SW 1271 (cell line): ENCODE measurements around the gene ZNRF1.
"Not testable (repeated sequence)": the region's sequence is repeated elsewhere in the genome, so short reads cannot be mapped to it uniquely, and the experiment has no call there.

Experiments
- DNase-seq, 2 experiments: peaks; one replicate each; lab custom pipeline; 2025; lab: John Stamatoyannopoulos, UW

Gene ZNRF1

GRCh38 chr16:75078886-75079285 lies 80.1 kb downstream of the ZNRF1 start:
- DNase-seq = no peak

DNA sequence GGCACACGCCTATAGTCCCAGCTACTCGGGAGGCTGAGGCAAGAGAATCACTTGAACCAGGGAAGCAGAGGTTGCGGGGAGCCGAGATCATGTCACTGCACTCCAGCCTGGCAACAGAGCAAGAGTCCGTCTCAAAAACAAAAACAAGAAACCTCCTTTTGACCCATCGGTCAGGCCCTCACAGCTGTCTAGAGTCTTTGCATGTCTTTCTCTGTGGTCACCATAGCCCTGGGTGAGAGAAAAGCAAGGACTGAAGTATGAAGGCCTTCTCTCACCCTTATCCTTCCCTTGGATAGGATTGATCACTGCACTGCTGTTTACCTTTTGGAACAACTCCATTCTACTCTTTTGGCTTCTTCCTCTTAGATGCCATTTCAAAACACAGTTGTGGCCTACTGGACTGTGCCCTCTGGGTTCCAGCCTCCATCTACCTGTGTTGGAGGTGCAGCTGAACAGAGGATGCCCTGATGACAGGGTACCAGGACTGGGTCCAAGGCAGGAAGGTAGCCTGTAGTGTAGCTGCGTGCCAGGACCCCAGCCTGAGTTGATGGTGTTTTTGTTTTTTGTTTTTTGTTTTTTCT lies 80.6 kb downstream of the ZNRF1 start:
- DNase-seq = no peak

GRCh38 chr16:75080205-75081029 lies 81.6 kb downstream of the ZNRF1 start:
- DNase-seq = no peak

DNA sequence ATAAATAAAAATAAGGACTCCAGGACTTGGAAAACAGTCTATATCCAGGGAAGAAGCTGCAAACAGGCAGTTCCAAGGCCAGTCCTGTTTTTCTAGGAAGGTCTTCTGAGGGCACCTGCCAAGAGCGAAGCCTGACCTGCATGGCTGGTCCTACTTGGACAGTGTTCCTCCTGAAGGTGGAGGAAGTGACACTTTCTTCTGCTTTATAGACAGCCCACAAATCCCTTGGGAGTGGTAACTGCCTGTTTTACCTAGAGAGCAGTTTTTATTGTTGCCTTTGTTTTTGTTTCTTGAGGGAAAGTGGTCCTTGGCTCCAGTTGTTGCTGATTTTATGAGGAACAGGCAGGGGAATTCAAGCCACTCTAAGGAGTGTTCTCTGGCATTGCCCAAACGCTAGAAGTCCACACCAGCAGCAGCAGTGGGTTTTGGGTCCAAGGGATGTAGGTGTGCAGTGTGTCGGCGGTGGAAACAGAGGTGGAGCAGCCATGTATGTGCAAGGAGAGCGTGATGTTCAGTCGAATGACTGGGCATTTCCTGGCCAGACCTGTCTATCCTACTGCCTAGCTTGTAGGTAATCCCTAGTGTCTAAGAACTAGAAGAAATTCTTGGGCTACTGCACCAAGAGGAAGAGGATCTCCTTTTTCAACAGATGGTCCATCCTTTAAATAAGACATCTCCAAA lies 82.5 kb downstream of the ZNRF1 start:
- DNase-seq = no peak

- DNase-seq = no peak
Observed at GRCh38 chr16:75083813-75084212, 85.0 kb downstream of the ZNRF1 start.

GRCh38 chr16:75085556-75085955 lies 86.7 kb downstream of the ZNRF1 start:
- no peak for DNase-seq

GRCh38 chr16:75086281-75086680 lies 87.5 kb downstream of the ZNRF1 start:
- DNase-seq = no peak

DNA sequence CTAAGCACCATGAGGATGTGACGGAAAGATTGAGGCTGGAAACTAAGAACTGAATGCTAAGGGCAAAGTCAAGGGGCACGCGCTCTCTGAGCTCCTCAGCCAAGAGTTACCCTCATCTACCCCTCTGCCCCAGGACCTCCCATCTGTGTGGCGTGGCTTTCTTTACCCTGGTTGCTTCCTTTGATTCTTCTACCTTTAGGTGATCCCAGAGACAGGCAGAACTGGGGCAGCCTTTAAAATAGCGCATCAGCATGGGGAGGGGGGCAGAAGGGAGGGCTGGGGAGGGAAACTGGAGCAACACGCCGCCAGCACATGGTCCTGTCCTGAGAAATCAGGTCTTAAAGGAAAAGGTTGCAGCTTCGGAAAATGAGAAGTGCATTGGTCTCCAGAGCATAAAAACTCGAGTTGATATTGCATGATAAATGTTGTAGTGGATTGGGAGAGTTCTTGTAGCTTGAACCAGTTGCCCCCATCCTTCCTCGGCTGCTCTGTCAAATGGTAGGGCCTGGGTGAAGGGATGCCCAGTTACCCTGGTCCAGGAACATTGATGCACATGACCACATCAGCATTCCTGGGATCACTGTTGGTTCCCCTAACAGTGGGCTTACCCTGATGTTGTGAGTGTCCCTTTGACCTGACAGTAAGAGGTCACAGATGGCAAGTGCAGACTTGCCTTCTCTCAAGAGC lies 88.0 kb downstream of the ZNRF1 start:
- DNase-seq = no peak

DNA sequence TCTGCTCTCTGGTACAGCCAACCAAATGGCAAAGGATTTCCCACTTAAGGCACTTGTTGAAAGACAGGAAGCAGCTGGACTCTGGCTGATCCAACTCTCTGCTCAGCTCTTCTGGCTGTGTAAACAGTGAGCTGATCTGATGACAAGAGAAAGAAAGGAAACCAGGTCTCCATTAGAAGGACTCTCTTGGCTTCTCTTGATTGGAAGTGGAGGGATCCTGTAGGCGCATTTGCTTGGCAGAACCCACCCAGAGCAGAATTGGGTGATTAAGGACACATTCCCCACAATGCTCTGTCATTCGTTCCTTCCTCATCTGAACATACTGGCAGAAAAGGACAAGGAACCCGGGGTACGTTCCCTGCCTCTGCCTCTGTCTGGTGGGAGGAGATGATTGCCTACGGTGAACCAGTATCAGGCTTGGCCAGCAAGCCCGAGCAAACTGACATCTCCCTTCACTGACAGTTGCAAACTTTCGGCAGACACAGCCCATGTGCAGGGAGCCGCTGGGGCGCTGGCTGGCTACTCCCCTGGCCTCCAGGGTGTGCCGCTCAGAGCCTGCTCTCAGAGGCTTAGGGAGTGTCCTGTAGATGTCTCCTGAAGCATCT lies 88.7 kb downstream of the ZNRF1 start:
- DNase-seq = no peak

- no peak for DNase-seq
Observed at GRCh38 chr16:75088216-75088615, 89.4 kb downstream of the ZNRF1 start.

DNA sequence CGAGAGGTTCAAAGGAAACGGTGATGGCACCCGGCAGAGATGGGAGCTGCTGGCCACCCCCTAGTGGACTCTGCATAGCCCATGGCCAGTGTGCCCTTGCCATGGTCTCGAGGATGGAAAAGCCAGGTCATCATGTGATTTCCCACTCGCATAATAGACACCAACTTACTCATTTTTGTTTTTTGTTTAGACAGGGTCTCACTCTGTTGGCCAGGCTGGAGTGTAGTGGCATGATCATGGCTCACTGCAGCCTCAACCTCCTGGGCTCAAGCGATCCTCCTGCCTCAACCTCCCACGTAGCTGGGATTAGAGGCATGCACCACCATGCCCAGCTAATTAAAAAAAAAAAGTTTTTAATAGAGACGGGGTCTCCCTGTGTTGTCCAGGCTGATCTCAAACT lies 90.1 kb downstream of the ZNRF1 start:
- no peak for DNase-seq

GRCh38 chr16:75089486-75090202 lies 90.8 kb downstream of the ZNRF1 start:
- no peak for DNase-seq

DNA sequence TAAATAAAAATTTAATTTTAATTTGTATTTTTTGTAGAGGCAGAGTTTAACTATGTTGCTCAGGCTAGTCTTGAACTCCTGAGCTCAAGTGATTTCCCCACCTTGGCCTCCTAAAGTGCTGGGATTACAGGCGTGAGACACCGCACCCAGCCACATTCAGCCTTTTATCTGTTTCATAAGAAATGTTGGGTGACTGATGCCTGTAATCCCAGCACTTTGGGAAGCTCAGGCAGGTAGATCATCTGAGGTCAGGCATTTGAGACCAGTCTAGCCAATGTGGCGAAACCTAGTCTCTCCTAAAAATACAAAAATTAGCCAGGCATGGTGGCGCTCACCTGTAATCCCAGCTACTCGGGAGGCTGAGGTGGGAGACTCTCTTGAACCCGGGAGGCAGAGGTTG lies 92.1 kb downstream of the ZNRF1 start:
- not testable (repeated sequence) for DNase-seq

DNA sequence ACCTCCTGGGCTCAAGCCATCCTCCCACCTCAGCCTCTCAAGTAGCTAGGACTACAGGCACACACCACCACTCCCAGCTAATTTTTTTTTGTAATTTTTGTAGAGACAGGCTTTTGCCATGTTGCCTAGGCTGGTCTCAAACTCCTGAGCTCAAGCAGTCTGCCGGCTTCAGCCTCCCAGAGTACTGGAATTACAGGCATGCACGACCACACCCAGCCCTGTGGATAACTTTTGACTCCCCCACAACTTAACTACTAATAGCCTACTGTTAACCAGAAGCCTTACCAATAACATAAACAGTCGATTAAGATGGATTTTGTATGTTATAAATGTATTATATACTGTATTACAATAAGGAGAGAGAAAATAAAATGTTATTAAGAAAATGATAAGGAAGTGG lies 92.8 kb downstream of the ZNRF1 start:
- not testable (repeated sequence) for DNase-seq

- no peak for DNase-seq
Observed at GRCh38 chr16:75092777-75093176, 94.0 kb downstream of the ZNRF1 start.

DNA sequence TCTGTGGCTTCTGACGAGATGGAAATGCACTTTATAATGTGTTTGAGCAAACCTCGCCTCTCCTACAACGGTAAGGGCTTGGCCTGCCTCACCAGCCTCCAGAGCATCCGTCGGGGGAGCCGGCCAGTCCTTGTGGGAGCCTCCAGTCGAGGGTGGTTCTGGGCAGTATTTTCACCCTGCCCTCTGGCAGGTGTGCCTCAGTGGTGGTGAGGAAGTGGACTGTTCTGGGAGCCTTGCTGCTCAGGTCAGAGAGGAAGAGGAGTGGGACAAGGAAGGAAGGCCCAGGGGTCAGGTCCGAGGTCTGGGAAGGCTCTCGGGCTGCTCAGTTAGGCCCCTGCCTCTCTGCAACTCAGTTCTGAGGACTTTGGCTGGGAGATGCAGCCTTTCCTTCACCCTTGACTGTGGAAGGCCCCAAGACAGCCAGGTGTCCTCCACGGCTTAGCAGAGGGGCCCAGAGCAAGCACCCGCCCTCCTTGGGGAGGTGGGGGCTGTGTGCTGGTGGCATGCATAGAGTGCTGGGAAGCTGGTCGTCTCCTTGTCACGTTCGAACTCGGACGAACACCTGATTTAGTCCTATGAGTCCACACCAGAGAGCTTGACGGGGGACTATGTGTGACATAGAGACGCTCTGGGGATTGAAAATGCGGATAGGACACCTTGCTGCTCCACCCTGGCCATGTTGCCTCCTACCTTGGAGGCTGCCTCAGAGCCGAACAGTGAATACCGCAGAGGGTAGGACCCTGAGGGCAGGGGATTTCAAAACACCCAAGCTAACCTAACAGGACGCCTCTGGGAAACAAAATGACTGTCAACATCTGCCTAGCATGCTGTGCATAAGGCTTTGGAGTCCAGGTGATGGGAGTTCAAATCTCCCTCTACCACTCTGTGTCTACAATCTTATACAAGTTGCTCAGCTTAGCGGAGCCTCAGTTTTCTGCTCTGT lies 95.0 kb downstream of the ZNRF1 start:
- DNase-seq = no peak

DNA sequence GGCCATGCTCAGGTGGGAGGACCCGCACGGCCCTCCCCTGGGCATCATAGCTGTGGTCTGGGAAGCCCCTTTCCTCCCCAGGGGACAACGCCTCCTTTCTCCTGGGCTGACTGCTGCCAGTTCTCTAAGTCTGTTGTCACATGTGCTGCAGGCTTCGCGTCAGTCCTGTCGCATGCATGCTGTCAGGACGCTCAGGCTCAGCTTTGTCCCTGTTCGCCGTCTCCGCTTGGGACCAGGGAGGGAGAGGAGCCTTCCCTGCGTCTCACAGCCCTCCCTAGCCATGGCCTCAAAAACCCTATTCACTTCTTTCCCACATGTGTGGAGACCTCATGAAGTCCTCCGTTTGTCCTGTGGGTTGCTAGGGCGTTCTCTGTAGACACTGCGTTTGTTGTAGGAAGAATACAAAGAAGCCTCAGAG lies 96.4 kb downstream of the ZNRF1 start:
- no peak for DNase-seq

GRCh38 chr16:75096656-75097055 lies 97.8 kb downstream of the ZNRF1 start:
- DNase-seq = no peak

- DNase-seq = no peak
Observed at GRCh38 chr16:75097191-75097761, 98.5 kb downstream of the ZNRF1 start.
